ENCODE results near the gene TPP2.

DNA sequence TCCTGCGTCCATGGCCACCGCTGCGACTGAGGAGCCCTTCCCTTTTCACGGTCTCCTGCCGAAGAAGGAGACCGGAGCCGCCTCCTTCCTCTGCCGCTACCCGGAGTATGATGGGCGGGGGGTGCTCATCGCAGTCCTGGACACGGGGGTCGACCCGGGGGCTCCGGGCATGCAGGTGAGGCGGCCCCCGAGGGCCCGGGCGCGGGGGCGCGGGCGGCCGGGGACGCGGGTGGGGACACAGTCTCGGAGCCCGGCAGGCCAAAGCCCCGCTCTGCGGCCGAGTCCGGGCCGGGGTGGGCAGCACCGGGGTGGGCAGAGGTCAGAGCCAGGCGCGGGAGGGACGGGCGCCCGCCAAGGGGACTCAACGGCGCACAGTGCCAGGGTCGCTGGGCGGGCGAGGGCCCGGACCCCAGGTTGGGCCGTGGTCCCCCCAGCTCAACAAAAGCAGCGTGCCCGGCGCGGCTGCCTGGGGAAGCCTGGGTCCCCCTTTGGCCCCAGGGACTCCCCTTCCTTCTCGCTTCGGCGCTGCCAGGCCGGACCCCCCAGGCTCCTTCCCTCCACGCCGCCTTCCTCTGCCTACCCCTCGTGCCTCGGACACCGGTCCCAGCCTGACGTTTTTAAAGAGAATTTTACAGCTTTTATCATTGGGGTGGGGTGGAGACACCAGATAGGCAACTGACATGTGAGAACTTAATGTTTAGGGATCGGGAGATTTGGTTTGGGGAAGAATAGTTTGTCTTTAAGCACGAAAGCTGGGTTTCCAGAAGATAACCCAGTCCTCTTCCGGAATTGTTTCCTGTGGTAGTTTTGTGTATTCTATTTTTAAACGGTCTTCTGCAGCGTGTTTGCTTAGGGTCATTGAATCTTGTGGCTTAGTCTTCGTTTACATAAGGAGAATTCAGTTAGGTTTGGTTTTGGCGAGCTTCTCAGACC, 509 bp downstream of the TPP2 start:
- TF ChIP-seq, protein P1, sequence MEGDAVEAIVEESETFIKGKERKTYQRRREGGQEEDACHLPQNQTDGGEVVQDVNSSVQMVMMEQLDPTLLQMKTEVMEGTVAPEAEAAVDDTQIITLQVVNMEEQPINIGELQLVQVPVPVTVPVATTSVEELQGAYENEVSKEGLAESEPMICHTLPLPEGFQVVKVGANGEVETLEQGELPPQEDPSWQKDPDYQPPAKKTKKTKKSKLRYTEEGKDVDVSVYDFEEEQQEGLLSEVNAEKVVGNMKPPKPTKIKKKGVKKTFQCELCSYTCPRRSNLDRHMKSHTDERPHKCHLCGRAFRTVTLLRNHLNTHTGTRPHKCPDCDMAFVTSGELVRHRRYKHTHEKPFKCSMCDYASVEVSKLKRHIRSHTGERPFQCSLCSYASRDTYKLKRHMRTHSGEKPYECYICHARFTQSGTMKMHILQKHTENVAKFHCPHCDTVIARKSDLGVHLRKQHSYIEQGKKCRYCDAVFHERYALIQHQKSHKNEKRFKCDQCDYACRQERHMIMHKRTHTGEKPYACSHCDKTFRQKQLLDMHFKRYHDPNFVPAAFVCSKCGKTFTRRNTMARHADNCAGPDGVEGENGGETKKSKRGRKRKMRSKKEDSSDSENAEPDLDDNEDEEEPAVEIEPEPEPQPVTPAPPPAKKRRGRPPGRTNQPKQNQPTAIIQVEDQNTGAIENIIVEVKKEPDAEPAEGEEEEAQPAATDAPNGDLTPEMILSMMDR (IDR thresholded peaks at IDR 0.05): no peak
- TF ChIP-seq POLR2A (IDR thresholded peaks at IDR 0.05): peak in 1 of 2 donors; percentile 42

Data from thyroid gland (tissue), 4 donors.